Esophagus squamous epithelium (tissue), 4 donors: ENCODE measurements around the gene SLC22A31.
"Not testable (repeated sequence)": the region's sequence is repeated elsewhere in the genome, so short reads cannot be mapped to it uniquely, and the experiment has no call there.

ENCODE experiments used
- CTCF ChIP-seq, 6 experiments: fragments of 450-650 bp in 4 of 6; fragments of 200-600 bp in 2 of 6; sonication (generic) in 2 of 6; IDR thresholded peaks; one replicate each; pipeline ENCODE4 v1.5.1; 2016 to 2019; ENCODE audit warnings: antibody characterized with exemption in 6 of 6, mild to moderate bottlenecking in 4 of 6, moderate library complexity in 4 of 6
- POLR2A ChIP-seq, 4 donors: fragments of 450-650 bp; IDR thresholded peaks; one replicate each; pipeline ENCODE4 v1.6.1; 2017; ENCODE audit warnings: antibody characterized with exemption in 4 of 4, mild to moderate bottlenecking in 4 of 4, moderate library complexity in 3 of 4

DNA sequence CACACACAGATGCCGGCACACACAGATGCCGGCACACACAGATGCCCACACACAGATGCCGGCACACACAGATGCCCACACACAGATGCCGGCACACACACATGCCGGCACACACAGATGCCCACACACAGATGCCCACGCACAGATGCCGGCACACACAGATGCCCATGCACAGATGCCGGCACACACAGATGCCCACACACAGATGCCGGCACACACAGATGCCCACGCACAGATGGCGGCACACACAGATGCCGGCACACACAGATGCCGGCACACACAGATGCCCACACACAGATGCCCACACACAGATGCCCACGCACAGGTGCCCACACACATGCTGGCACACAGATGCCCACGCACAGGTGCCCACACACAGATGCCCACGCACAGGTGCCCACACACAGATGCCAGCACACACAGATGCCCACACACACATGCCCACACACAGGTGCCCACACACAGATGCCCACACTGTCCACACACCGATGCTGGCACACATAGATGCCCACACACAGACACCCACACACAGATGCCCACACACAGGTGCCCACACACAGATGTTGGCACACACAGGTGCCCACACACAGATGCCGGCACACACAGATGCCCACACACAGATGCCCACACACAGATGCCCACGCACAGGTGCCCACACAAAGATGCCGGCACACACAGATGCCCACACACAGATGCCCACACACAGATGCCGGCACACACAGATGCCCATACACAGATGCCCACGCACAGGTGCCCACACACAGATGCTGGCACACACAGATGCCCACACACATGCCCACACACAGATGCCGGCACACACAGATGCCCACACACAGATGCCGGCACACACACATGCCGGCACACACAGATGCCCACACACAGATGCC is 11.6 kb downstream of the SLC22A31 start:
- not testable (repeated sequence) for TF ChIP-seq CTCF, POLR2A (IDR thresholded peaks at IDR 0.05)
